Suprapubic skin (tissue), 4 donors: ENCODE results near the gene GIPR. TPM values are rescaled to one million over a fixed set of nuclear protein-coding genes. Genes with fewer than 3 reads are reported as not detected.

Experiments
- DNase-seq, 2 donors: peaks; one replicate each; pipeline ENCODE4 v3.0.0-alpha.2; 2019; ENCODE audit warnings: low spot score in 2 of 2
- H3K27ac ChIP-seq: fragments of 200-600 bp; sonication (generic); one replicate; pipeline ENCODE4 v1.5.1; 2019
- H3K27me3 ChIP-seq: fragments of 200-600 bp; sonication (generic); one replicate; pipeline ENCODE4 v1.5.1; 2019
- H3K36me3 ChIP-seq: fragments of 200-600 bp; sonication (generic); one replicate; pipeline ENCODE4 v1.5.1; 2019
- H3K4me1 ChIP-seq: fragments of 200-600 bp; sonication (generic); one replicate; pipeline ENCODE4 v1.5.1; 2019
- H3K4me3 ChIP-seq: fragments of 200-600 bp; sonication (generic); one replicate; pipeline ENCODE4 v1.5.1; 2019; ENCODE audit warnings: mild to moderate bottlenecking
- H3K9me3 ChIP-seq: fragments of 200-600 bp; sonication (generic); one replicate; pipeline ENCODE4 v1.5.1; 2019
- EP300 ChIP-seq: sonication (generic); formaldehyde crosslinking; IDR thresholded peaks from one replicate; pipeline ENCODE4 v1.6.1; 2017; ENCODE audit warnings: antibody characterized with exemption
- POLR2A ChIP-seq, 2 donors: fragments of 450-650 bp; IDR thresholded peaks; one replicate each; pipeline ENCODE4 v1.6.1; 2017; ENCODE audit warnings: antibody characterized with exemption in 2 of 2, mild to moderate bottlenecking in 2 of 2, moderate library complexity in 2 of 2
- POLR2AphosphoS5 ChIP-seq, 3 donors: sonication (generic); formaldehyde crosslinking; IDR thresholded peaks; one replicate each; pipeline ENCODE4 v1.6.1; 2017; ENCODE audit warnings: antibody characterized with exemption in 3 of 3
- WGBS: methylation state at CpG from one replicate; pipeline ENCODE4 v1.1.5; 2018; 5-methylcytosine and 5-hydroxymethylcytosine counted together
- total RNA-seq, 4 donors: library from RNA; depleted of rRNA; stranded (reverse); fragments of >200 nt; gene quantifications; one replicate each; pipeline ENCODE4 v1.1.0, GENCODE V29; 2016
- TF ChIP-seq, protein P1 (sequence below), 2 donors: fragments of 200-600 bp in 1 of 2; fragments of 450-650 bp in 1 of 2; sonication (generic) in 1 of 2; IDR thresholded peaks; one replicate each; pipeline ENCODE4 v1.5.1; 2016 to 2019; ENCODE audit warnings: antibody characterized with exemption in 2 of 2, mild to moderate bottlenecking in 1 of 2, moderate library complexity in 1 of 2

The GIPR gene
- total RNA-seq, 4 donors from 2014 or later = 0.95 to 11.2 (median 1.6) TPM

DNA sequence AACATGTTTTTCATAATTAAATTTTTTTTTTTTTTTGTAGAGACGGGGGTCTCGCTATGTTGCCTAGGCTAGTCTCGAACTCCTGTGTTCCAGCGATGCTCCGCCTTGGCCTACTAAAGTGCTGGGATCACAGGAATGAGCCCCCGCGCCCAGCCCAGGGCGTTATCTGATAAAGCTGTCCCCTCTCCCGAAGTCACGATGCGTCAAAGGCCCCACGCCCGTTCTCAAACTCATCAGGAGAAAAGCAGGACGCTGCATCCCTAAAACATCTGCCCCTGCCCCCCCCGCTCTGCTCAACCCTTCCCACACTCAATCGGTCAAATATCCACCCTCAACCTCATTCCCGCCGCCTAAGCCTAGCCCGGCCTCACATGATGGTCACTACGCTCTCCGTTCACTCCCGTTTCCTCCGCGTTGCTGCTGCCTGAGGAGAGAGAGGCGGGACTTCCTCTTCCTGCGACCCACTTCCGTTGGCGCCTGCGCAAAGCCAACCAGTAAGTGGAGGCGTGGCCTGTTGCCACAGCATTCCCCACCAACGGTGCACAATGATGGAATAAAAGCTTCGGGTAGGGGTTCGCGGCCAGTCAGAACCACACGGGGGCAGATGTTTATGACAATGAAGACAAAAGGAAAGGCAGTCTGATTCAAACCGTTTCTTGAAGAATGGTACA lies 23.6 kb downstream of the GIPR start, which contains the start of gene SNRPD2:
Gene SNRPD2, minus strand, starts transcription at position 438 of the 671 bp plus-strand sequence. Its CDS starts 65 bp downstream, at position 373.
- Histone ChIP-seq H3K4me3 (peak within 1 kb of the TSS; percentile 73), H3K27me3 (no peaks in the 10 kb centered on the region), H3K27ac (peak within 1 kb of the TSS; percentile 90), H3K9me3 (no peaks in the 10 kb centered on the region), H3K36me3 (peaks cover 32% of the 10 kb centered on the region), H3K4me1 (peaks cover 26% of the 10 kb centered on the region)
- DNase-seq = peak; percentile 96 to 97
- under 1% methylated on average over 35 of the region's 36 CpGs for WGBS
- TF ChIP-seq POLR2A (IDR thresholded peaks at IDR 0.05) = peak; percentile 63 to 78
- peak in 2 of 3 donors; percentile 68 to 69 for TF ChIP-seq POLR2AphosphoS5 (IDR thresholded peaks at IDR 0.05)
- no peak for TF ChIP-seq EP300

DNA sequence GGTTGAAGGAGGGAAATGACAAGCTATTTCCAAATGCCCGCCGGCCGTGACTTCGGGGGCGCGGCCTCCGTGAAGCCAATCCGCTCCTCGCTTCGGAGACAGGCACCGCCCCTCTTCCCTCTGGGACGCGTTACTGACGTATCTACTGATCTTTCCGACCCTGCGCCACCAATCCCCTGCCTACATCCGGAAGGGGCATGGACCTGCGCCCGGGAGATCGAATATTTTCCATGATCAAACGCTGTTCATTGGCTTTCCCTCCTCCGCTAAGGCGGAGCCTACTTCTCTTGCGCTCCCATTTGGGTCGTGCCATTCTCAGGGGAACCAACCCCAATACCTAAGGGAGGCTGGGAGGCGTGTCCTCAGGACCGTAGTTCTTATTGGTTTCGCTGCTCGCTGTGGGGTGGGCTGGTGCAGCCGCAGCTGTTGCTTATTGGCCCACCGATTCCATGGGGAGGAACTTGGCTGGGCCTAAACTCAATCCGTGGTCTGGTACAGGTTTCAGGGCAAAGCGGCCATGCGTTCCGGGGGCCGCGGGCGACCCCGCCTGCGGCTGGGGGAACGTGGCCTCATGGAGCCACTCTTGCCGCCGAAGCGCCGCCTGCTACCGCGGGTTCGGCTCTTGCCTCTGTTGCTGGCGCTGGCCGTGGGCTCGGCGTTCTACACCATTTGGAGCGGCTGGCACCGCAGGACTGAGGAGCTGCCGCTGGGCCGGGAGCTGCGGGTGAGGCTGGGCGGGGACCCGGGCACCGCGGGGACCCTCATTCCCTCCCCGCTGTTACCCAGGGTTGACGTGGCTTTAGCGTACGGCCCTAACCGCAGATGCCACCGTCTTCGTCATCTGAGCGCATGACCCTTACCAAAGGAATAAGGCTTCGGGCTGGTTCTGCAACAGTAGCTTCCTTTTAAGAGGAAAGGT lies 24.4 kb downstream of the GIPR start, which contains the start of gene QPCTL:
Gene QPCTL, plus strand, starts transcription at position 480 of the 919 bp plus-strand sequence. Its CDS starts 38 bp downstream, at position 518.
- H3K36me3 ChIP-seq = peaks cover 24% of the 10 kb centered on the region
- peak within 1 kb of the TSS; percentile 73 for H3K4me3 ChIP-seq
- 1% methylated on average over 18 of the region's 70 CpGs for WGBS
- H3K27me3 ChIP-seq = no peaks in the 10 kb centered on the region
- H3K27ac ChIP-seq = peak within 1 kb of the TSS; percentile 90
- DNase-seq = peak; percentile 98 to 99
- H3K9me3 ChIP-seq = no peaks in the 10 kb centered on the region
- TF ChIP-seq POLR2A (IDR thresholded peaks at IDR 0.05) = no peak
- peak; percentile 10 to 47 (median 13) for TF ChIP-seq POLR2AphosphoS5 (IDR thresholded peaks at IDR 0.05)
- peak; percentile 46 for TF ChIP-seq EP300
- TF ChIP-seq, protein P1, sequence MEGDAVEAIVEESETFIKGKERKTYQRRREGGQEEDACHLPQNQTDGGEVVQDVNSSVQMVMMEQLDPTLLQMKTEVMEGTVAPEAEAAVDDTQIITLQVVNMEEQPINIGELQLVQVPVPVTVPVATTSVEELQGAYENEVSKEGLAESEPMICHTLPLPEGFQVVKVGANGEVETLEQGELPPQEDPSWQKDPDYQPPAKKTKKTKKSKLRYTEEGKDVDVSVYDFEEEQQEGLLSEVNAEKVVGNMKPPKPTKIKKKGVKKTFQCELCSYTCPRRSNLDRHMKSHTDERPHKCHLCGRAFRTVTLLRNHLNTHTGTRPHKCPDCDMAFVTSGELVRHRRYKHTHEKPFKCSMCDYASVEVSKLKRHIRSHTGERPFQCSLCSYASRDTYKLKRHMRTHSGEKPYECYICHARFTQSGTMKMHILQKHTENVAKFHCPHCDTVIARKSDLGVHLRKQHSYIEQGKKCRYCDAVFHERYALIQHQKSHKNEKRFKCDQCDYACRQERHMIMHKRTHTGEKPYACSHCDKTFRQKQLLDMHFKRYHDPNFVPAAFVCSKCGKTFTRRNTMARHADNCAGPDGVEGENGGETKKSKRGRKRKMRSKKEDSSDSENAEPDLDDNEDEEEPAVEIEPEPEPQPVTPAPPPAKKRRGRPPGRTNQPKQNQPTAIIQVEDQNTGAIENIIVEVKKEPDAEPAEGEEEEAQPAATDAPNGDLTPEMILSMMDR (IDR thresholded peaks at IDR 0.05) = no peak
- peaks cover 26% of the 10 kb centered on the region for H3K4me1 ChIP-seq

DNA sequence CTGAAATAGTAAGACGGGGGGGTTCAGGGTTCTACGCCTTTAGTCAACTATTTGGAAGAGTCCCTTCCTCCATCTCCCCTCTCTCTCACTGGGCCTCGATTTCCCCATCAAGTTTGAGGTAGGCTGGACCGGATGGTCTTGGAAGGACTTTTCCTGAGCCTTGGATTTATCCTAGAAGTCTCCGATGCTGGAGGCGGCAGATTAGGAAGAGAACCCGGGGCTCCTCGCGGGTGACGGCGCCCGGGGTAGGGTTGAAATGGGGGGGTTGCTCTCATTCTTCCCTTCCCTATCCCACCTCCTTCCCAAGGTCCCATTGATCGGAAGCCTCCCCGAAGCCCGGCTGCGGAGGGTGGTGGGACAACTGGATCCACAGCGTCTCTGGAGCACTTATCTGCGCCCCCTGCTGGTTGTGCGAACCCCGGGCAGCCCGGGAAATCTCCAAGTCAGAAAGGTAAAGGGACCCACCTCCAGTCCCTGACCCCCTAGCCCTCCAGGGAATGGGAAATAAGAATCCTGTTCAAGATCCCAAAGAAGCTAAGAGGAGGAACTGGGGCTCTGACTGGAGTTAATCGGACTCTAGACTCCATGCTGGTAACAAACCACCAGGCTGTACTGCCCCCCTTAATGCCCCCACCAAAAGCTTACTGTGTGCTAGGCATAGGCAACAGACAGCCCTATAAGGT lies 25.2 kb downstream of the GIPR start:
- H3K27ac ChIP-seq = peak overlapping the region; percentile 90
- H3K9me3 ChIP-seq = no peaks in the 10 kb centered on the region
- H3K27me3 ChIP-seq = no peaks in the 10 kb centered on the region
- peak overlapping the region; percentile 73 for H3K4me3 ChIP-seq
- DNase-seq = peak; percentile 89
- TF ChIP-seq POLR2AphosphoS5 (IDR thresholded peaks at IDR 0.05) = no peak
- no peak for TF ChIP-seq EP300
- TF ChIP-seq, protein P1 (IDR thresholded peaks at IDR 0.05) = peak; percentile 64 to 92
- WGBS = 1% methylated on average over 11 of the region's 22 CpGs
- peaks cover 26% of the 10 kb centered on the region for H3K4me1 ChIP-seq
- H3K36me3 ChIP-seq = peaks cover 16% of the 10 kb centered on the region

DNA sequence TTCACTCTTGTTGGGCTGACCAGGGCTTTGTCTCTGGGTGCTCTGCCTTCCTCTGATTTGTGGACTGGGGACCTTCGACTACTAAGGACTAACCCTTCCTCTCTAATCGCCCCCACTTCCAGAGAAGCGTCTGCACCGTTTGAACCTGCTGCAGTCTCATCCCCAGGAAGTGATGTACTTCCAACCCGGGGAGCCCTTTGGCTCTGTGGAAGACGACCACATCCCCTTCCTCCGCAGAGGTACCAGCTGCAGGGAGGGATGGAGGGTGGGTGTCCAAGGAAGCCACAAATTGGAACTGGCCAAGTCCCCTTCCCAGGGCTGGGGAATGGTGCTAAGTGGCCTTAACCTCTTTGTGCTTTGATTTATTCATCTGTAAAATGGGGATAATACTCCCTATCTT lies 33.7 kb downstream of the GIPR start:
- H3K27me3 ChIP-seq = no peaks in the 10 kb centered on the region
- no peak overlapping the region for H3K4me3 ChIP-seq
- WGBS = 76% methylated on average over 7 of the region's 7 CpGs
- H3K9me3 ChIP-seq = no peaks in the 10 kb centered on the region
- no peak overlapping the region for H3K27ac ChIP-seq
- DNase-seq = no peak
- no peaks in the 10 kb centered on the region for H3K4me1 ChIP-seq
- TF ChIP-seq POLR2AphosphoS5 (IDR thresholded peaks at IDR 0.05) (no peak), POLR2A (IDR thresholded peaks at IDR 0.05) (no peak), EP300 (no peak)
- TF ChIP-seq, protein P1 (IDR thresholded peaks at IDR 0.05) = no peak
- H3K36me3 ChIP-seq = peaks cover 29% of the 10 kb centered on the region

DNA sequence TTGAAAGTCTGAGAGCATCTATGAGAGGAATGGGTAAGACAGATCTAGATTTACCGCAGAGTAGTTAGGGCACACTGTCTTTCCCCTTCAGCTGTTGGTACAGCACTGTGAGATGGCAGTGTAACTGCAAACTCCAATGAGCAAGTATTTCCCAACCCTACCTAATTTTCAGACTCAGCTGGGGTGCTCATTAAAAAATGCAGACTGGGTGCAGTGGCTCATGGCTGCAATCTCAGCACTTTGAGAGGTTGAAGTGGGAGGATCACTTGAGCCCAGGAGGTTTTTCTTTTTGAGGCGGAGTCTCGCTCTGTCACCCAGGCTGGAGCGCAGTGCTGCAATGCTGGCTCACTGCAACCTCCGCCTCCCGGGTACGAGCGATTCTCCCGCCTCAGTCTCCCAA lies 37.1 kb downstream of the GIPR start:
- H3K4me3 ChIP-seq = no peak overlapping the region
- H3K4me1 ChIP-seq = no peaks in the 10 kb centered on the region
- H3K36me3 ChIP-seq = peaks cover 23% of the 10 kb centered on the region
- no peaks in the 10 kb centered on the region for H3K9me3 ChIP-seq
- no peak for DNase-seq
- H3K27me3 ChIP-seq = no peaks in the 10 kb centered on the region
- 93% methylated on average over 9 of the region's 9 CpGs for WGBS
- TF ChIP-seq POLR2AphosphoS5 (IDR thresholded peaks at IDR 0.05) = no peak
- no peak for TF ChIP-seq EP300
- no peak for TF ChIP-seq POLR2A (IDR thresholded peaks at IDR 0.05)
- TF ChIP-seq, protein P1 (IDR thresholded peaks at IDR 0.05) = no peak
- no peak overlapping the region for H3K27ac ChIP-seq
